SK-N-MC (cell line): ENCODE data around the gene CHEK1.

Experiments used
- EZH2 ChIP-seq: fragments of 200-600 bp; sonication (generic); IDR thresholded peaks from one replicate; pipeline ENCODE4 v1.6.1; 2017; ENCODE audit warnings: antibody characterized with exemption
- FOXP2 ChIP-seq: optimal IDR thresholded peaks from 2 replicates; pipeline ENCODE3; 2011; ENCODE audit warnings: mild to moderate bottlenecking, moderate library complexity; ENCODE audit not compliant: insufficient read depth; ENCODE audit errors: extremely low read length, control extremely low read depth
- POLR2AphosphoS5 ChIP-seq: IDR thresholded peaks from 2 replicates; pipeline ENCODE4 v1.6.1; 2012; ENCODE audit warnings: mild to moderate bottlenecking, low read depth, low read length, borderline replicate concordance

- TF ChIP-seq EZH2 (no peak), POLR2AphosphoS5 (no peak), FOXP2 (no peak)
Observed at GRCh38 chr11:125600663-125601062, 24.3 kb upstream of the CHEK1 start.
